ENCODE data around the gene NEIL3. TPM values are rescaled to one million over a fixed set of nuclear protein-coding genes. Genes with fewer than 3 reads are reported as not detected.

NEIL3 gene
- total and polyA plus RNA-seq, 9 of the 15 experiments (the other 6 are each of a cell fraction or from before 2014, with no cell fraction given) = 2.7 to 23.3 (median 12.9) TPM

DNA sequence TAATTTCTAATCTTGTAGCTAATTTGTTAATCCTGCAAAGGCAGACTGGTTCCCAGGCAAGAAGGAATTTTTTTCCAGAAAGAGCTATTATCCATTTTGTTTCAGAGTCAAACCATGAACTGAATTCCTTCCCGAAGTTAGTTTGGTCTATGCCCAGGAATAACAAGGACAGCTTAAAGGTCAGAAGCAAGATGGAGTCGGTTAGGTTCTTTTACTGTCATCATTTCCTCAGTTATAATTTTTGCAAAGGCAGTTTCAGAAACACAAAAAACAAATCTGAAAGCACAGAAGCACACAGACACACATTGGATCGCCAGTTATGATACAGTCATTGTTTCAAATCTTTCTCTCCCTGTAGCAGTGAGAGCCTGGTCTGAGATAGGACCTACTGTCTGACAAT, 94.7 kb downstream of the NEIL3 start:
- no peak overlapping the region for H3K4me3 ChIP-seq
- no peaks in the 10 kb centered on the region for H3K9me3 ChIP-seq (replicated peaks; ENCODE audit: control insufficient read depth, insufficient read depth, low read depth, low read length)
- 0% methylated on average over 3 of the region's 3 CpGs for WGBS (ENCODE audit: insufficient coverage, low coverage, missing lambda C conversion rate)
- CTCF ChIA-PET (ENCODE audit: low intra/inter-chr PET ratio) = no interaction called here
- no peak overlapping the region for H3K9ac ChIP-seq (ENCODE audit: insufficient read depth in 1 of 2, low read depth in 2 of 2, low read length in 2 of 2)
- DNase-seq (ENCODE audit: extremely low read depth in 1 of 4, low spot score in 3 of 4) = no peak
- H3K36me3 ChIP-seq (ENCODE audit: control insufficient read depth, insufficient read depth, low read length) = no peaks in the 10 kb centered on the region
- H3K4me1 ChIP-seq (replicated peaks in 1 of 2; ENCODE audit: control insufficient read depth in 2 of 2, insufficient read depth in 2 of 2, low read length in 2 of 2) = peaks cover 0 to 3% of the 10 kb centered on the region in 2 experiments; a peak in 1 of 5 replicates
- ATAC-seq = no peak
- H3K27ac ChIP-seq (ENCODE audit: extremely low read depth, low read depth, low read length) = no peak overlapping the region
- H3K27me3 ChIP-seq (ENCODE audit: control insufficient read depth in 2 of 2, insufficient read depth in 2 of 2, low read length in 2 of 2) = peaks cover 11 to 21% of the 10 kb centered on the region in 2 experiments; a peak in 4 of 5 replicates
- no peak overlapping the region for H2AFZ ChIP-seq (ENCODE audit: low read depth, low read length)
- H3K9me1 ChIP-seq (ENCODE audit: control insufficient read depth, insufficient read depth, low read length) = no peaks in the 10 kb centered on the region
- FAIRE-seq = no peak
- no peaks in the 10 kb centered on the region for H4K20me1 ChIP-seq (replicated peaks; ENCODE audit: control insufficient read depth, insufficient read depth, low read length)
- POLR2A ChIA-PET = interaction anchor here (1.0 kb wide), 1 partner anchor 19 kb away, joined by 3 read pairs; no protein-coding TSS in a partner anchor
- intact Hi-C loops (cut with micrococcal nuclease) = no loop called here
- H3K79me2 ChIP-seq (ENCODE audit: control insufficient read depth, insufficient read depth, low read length) = no peaks in the 10 kb centered on the region
- no peak overlapping the region for H3K4me2 ChIP-seq (ENCODE audit: insufficient read depth, low read length)
- in situ Hi-C loops (cut with MboI) = no loop called here
- no TSS peak for BruUV-seq (replicated peaks)
- TF ChIP-seq KLF6 (CRISPR knock-in tag; IDR thresholded peaks at IDR 0.05; ENCODE audit: borderline replicate concordance) (peak; percentile 64; the same call in 1 of the 2 replicates), NR4A1 (CRISPR knock-in tag; IDR thresholded peaks at IDR 0.05) (no peak), NR4A1 (tag; IDR thresholded peaks at IDR 0.05) (peak; percentile 69; the same call in 1 of the 2 replicates), BCOR (IDR thresholded peaks at IDR 0.05) (no peak), CXXC5 (CRISPR knock-in tag; IDR thresholded peaks at IDR 0.05) (0 out of 2 replicates have a peak, but pooled peaks have one; percentile 43), ETV1 (tag; conservative IDR thresholded peaks at IDR 0.05; ENCODE audit: low read depth) (peak; percentile 64), NFRKB (IDR thresholded peaks at IDR 0.05; ENCODE audit: low read depth) (no peak), PTTG1 (tag; IDR thresholded peaks at IDR 0.05; ENCODE audit: low read depth) (peak; percentile 61; the same call in 1 of the 2 replicates)
- TF ChIP-seq, protein P1, sequence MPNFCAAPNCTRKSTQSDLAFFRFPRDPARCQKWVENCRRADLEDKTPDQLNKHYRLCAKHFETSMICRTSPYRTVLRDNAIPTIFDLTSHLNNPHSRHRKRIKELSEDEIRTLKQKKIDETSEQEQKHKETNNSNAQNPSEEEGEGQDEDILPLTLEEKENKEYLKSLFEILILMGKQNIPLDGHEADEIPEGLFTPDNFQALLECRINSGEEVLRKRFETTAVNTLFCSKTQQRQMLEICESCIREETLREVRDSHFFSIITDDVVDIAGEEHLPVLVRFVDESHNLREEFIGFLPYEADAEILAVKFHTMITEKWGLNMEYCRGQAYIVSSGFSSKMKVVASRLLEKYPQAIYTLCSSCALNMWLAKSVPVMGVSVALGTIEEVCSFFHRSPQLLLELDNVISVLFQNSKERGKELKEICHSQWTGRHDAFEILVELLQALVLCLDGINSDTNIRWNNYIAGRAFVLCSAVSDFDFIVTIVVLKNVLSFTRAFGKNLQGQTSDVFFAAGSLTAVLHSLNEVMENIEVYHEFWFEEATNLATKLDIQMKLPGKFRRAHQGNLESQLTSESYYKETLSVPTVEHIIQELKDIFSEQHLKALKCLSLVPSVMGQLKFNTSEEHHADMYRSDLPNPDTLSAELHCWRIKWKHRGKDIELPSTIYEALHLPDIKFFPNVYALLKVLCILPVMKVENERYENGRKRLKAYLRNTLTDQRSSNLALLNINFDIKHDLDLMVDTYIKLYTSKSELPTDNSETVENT (CRISPR knock-in tag; IDR thresholded peaks at IDR 0.05) = no peak
- TF ChIP-seq, protein P2, sequence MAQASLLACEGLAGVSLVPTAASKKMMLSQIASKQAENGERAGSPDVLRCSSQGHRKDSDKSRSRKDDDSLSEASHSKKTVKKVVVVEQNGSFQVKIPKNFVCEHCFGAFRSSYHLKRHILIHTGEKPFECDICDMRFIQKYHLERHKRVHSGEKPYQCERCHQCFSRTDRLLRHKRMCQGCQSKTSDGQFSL (CRISPR knock-in tag; IDR thresholded peaks at IDR 0.05) = no peak
- TF ChIP-seq, protein P2 (tag; IDR thresholded peaks at IDR 0.05) = peak in 1 of 2 experiments; percentile 78; a peak in 2 of 4 replicates
- TF ChIP-seq, protein P3, sequence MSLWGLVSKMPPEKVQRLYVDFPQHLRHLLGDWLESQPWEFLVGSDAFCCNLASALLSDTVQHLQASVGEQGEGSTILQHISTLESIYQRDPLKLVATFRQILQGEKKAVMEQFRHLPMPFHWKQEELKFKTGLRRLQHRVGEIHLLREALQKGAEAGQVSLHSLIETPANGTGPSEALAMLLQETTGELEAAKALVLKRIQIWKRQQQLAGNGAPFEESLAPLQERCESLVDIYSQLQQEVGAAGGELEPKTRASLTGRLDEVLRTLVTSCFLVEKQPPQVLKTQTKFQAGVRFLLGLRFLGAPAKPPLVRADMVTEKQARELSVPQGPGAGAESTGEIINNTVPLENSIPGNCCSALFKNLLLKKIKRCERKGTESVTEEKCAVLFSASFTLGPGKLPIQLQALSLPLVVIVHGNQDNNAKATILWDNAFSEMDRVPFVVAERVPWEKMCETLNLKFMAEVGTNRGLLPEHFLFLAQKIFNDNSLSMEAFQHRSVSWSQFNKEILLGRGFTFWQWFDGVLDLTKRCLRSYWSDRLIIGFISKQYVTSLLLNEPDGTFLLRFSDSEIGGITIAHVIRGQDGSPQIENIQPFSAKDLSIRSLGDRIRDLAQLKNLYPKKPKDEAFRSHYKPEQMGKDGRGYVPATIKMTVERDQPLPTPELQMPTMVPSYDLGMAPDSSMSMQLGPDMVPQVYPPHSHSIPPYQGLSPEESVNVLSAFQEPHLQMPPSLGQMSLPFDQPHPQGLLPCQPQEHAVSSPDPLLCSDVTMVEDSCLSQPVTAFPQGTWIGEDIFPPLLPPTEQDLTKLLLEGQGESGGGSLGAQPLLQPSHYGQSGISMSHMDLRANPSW (CRISPR knock-in tag; IDR thresholded peaks at IDR 0.05) = no peak
- TF ChIP-seq, protein P4, sequence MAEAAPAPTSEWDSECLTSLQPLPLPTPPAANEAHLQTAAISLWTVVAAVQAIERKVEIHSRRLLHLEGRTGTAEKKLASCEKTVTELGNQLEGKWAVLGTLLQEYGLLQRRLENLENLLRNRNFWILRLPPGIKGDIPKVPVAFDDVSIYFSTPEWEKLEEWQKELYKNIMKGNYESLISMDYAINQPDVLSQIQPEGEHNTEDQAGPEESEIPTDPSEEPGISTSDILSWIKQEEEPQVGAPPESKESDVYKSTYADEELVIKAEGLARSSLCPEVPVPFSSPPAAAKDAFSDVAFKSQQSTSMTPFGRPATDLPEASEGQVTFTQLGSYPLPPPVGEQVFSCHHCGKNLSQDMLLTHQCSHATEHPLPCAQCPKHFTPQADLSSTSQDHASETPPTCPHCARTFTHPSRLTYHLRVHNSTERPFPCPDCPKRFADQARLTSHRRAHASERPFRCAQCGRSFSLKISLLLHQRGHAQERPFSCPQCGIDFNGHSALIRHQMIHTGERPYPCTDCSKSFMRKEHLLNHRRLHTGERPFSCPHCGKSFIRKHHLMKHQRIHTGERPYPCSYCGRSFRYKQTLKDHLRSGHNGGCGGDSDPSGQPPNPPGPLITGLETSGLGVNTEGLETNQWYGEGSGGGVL (CRISPR knock-in tag; IDR thresholded peaks at IDR 0.05) = no peak
- TF ChIP-seq, protein P5, sequence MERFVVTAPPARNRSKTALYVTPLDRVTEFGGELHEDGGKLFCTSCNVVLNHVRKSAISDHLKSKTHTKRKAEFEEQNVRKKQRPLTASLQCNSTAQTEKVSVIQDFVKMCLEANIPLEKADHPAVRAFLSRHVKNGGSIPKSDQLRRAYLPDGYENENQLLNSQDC (CRISPR knock-in tag; IDR thresholded peaks at IDR 0.05) = no peak
